ENCODE measurements around the gene SDK1.

Gene SDK1

GRCh38 chr7:3318874-3319273, 17.8 kb downstream of the SDK1 start:
- DNase-seq (ENCODE audit: extremely low read depth, low read depth): no peak
- TF ChIP-seq, protein P1, sequence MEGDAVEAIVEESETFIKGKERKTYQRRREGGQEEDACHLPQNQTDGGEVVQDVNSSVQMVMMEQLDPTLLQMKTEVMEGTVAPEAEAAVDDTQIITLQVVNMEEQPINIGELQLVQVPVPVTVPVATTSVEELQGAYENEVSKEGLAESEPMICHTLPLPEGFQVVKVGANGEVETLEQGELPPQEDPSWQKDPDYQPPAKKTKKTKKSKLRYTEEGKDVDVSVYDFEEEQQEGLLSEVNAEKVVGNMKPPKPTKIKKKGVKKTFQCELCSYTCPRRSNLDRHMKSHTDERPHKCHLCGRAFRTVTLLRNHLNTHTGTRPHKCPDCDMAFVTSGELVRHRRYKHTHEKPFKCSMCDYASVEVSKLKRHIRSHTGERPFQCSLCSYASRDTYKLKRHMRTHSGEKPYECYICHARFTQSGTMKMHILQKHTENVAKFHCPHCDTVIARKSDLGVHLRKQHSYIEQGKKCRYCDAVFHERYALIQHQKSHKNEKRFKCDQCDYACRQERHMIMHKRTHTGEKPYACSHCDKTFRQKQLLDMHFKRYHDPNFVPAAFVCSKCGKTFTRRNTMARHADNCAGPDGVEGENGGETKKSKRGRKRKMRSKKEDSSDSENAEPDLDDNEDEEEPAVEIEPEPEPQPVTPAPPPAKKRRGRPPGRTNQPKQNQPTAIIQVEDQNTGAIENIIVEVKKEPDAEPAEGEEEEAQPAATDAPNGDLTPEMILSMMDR (IDR thresholded peaks at IDR 0.05; ENCODE audit: low read depth, low read length): no peak

- TF ChIP-seq, protein P1 (IDR thresholded peaks at IDR 0.05; ENCODE audit: low read depth, low read length): no peak
- DNase-seq (ENCODE audit: extremely low read depth, low read depth): no peak
These were observed 20.2 kb downstream of the SDK1 start for GRCh38 chr7:3321206-3321605.

DNA sequence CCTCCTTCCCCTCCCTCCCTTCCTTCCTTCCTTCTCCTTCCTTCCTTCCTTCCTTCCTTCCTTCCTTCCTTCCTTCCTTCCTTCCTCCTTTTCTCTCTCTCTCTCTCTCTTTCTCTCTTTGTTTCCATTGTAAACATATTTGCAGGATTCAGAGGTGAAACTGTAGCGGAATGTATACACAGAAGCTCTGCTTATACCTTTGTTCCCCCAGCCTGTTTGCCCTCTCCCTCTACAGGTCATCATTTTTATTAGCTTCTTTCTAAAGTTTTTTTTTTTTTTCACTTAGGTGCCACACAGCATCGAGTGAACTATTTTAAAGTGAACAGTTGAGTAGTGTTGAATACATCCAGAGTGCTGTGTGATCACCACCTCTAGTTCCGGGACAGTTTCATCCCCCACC, 20.7 kb downstream of the SDK1 start:
- TF ChIP-seq, protein P1 (IDR thresholded peaks at IDR 0.05; ENCODE audit: low read depth, low read length): no peak
- no peak for DNase-seq (ENCODE audit: extremely low read depth, low read depth)

- TF ChIP-seq, protein P1 (IDR thresholded peaks at IDR 0.05; ENCODE audit: low read depth, low read length): no peak
These were observed 25.2 kb downstream of the SDK1 start for GRCh38 chr7:3326246-3326645.

GRCh38 chr7:3327099-3327498, 26.0 kb downstream of the SDK1 start:
- DNase-seq (ENCODE audit: extremely low read depth, low read depth): no peak

More at GRCh38 chr7:3326246-3326645, 25.2 kb downstream of the SDK1 start:
- no peak for DNase-seq (ENCODE audit: extremely low read depth, low read depth)

GRCh38 chr7:3327655-3328054, 26.6 kb downstream of the SDK1 start:
- DNase-seq (ENCODE audit: extremely low read depth, low read depth): no peak
- TF ChIP-seq, protein P1 (IDR thresholded peaks at IDR 0.05; ENCODE audit: low read depth, low read length): no peak

More at GRCh38 chr7:3327099-3327498, 26.0 kb downstream of the SDK1 start:
- TF ChIP-seq, protein P1 (IDR thresholded peaks at IDR 0.05; ENCODE audit: low read depth, low read length): no peak

DNA sequence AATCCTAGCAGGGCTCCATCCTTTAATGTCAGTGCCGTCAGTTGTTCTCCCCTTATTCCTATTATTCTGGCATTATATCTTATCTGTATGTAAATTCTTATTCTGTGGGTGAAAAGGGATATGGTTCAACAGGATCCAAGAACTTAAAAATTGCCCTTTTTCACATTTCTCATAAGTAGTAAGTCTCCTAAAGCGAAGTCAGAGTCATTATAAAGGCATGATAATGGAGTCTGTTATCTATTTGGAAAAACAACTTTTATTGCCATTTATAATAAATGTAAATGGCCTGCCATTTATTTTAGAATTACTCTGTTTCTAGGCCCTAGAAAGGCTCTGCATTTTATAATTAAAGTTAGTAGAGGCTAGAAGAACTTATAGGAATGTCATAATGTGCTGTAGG, 31.3 kb downstream of the SDK1 start:
- TF ChIP-seq, protein P1 (IDR thresholded peaks at IDR 0.05; ENCODE audit: low read depth, low read length): no peak

More for the DNA sequence above, 31.3 kb downstream of the SDK1 start:
- DNase-seq (ENCODE audit: extremely low read depth, low read depth): no peak
